ES-I3 (cell line): ENCODE data around the gene MPP1.

Experiments used
- H3K36me3 ChIP-seq: 2 replicates; pipeline ENCODE4 v1.6.1; 2013; ENCODE audit warnings: mild to moderate bottlenecking, low read length, control low read depth, moderate library complexity; ENCODE audit not compliant: insufficient read depth
- H3K4me1 ChIP-seq: 2 replicates; pipeline ENCODE4 v1.6.1; 2013; ENCODE audit warnings: mild to moderate bottlenecking, control low read depth, low read length; ENCODE audit not compliant: insufficient read depth
- H3K9ac ChIP-seq: 2 replicates; pipeline ENCODE4 v1.6.1; 2013; ENCODE audit warnings: low read depth, mild to moderate bottlenecking, low read length, moderate library complexity
- H3K9me3 ChIP-seq: 2 replicates; pipeline ENCODE4 v1.6.1; 2013; ENCODE audit warnings: mild to moderate bottlenecking, low read length, moderate library complexity; ENCODE audit not compliant: control insufficient read depth, insufficient read depth

MPP1 gene

DNA sequence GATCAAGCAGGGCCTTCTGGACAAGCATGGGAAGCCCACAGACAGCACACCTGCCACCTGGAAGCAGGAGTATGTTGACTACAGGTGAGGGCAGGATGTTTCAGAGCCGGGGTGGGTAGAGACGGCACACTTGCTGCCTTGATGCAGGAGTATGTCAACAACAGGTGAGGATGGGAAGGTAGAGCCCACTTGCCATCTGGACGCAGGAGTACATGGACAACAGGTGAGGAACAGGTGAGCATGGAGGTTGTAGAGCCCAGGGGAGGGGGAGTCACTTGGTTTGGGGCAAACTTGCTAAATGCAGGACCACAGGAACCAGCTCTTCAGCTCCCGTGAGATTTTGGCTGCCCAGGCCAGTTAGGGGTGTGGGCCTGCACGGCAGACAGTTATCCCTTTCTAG is 30.7 kb downstream of the MPP1 start:
- Histone ChIP-seq H3K9me3 (no peaks in the 10 kb centered on the region; the same call in 1 of the 2 replicates), H3K36me3 (peaks cover 32% of the 10 kb centered on the region), H3K9ac (no peak overlapping the region), H3K4me1 (no peaks in the 10 kb centered on the region)

DNA sequence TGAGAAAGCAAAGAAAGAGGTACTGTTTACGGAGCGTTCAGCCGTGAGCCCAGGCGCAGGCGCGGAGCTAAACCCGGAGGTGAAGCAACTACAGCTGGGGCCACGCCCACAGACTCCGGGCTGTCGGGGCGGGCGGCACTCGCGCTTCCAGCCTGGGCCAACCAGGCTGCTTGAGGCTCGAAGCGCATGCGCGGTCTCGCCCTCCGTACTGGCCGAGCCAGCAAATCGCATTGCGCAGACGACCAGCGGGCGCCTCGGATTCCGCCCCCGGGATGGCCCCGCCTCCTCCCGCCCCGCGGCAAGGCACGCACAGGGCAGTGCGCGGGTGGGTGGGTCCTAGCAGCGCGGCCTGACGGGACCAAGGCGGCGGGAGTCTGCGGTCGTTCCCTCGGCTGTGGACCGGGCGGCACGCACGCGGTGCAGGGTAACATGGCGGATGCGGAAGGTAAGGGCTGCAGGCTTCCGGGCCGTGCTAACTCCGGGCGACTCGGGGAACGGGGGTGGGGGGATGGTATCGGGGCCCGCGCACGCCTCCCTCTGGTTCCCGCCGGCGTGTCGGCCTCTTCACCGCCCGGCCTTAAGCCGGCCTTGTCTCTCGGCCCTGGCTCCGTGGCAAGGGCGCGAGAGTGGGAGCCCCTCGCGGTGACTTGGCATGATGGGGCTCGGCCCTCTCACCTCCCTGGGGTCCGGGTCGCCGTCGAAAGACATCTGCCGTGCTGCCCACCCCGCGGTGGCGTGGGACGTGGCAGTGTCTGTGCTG is 42.6 kb downstream of the MPP1 start, which contains the start of gene DKC1:
Gene DKC1, plus strand, starts transcription at position 328 of the 760 bp plus-strand sequence. Its CDS starts 102 bp downstream, at position 430.
- Histone ChIP-seq H3K4me1 (no peaks in the 10 kb centered on the region; the same call in 1 of the 2 replicates), H3K9me3 (no peaks in the 10 kb centered on the region), H3K9ac (peak within 1 kb of the TSS; percentile 69)

DNA sequence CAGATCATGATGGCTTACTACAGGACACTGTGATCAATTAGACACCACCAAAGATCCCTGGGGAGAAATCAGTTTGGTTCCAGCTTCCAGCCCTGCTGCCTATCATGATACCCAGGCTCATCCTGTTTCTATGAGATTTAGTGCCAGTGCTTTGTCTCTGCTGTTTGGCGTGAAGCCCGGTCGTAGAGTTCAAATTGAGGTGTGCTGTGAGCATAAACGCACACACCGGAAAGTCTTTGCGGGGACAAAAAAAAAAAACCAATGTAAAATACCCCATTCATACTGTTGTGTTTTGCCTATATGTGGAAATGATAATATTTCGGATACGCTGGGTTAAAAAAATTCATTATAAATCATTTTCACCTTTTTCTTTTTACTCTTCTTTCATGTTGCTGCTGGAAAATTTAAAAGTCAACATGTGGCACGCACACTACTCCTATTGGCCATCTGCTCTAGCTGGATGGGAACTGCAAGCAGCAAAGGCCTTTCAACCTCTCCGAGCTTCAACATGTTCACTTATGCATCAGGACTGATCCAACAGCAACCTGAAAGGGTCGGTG is 43.2 kb downstream of the MPP1 start:
- H3K4me1 ChIP-seq, result no peaks in the 10 kb centered on the region; the same call in 1 of the 2 replicates

More for the DNA sequence above, 42.6 kb downstream of the MPP1 start, which contains the start of gene DKC1:
- peaks cover 27% of the 10 kb centered on the region for H3K36me3 ChIP-seq

DNA sequence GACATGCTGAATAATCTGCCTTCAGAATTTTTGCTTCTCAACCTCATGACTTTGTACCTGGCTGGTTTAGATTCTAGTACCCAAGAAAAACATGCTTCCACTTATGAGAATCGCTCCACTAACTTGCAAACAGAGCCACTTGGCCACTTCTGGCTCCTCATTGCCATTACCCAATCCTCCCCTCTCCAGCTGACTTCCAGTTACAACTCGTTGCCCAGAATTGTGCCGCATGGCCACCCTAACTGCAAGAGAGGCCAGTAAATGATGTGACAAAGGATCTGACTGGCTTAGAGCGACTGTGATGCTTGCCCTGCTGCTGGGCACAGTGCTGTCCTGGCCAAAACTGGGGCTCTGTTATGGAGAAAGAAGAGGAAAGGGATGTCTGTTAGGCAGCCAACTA is 46.6 kb downstream of the MPP1 start:
- H3K9me3 ChIP-seq, result no peaks in the 10 kb centered on the region
- no peaks in the 10 kb centered on the region; the same call in 1 of the 2 replicates for H3K4me1 ChIP-seq
- H3K36me3 ChIP-seq, result no peaks in the 10 kb centered on the region
- no peak overlapping the region for H3K9ac ChIP-seq

More for the DNA sequence above, 43.2 kb downstream of the MPP1 start:
- Histone ChIP-seq H3K9ac (peak overlapping the region; percentile 69), H3K9me3 (no peaks in the 10 kb centered on the region), H3K36me3 (peaks cover 21% of the 10 kb centered on the region)

DNA sequence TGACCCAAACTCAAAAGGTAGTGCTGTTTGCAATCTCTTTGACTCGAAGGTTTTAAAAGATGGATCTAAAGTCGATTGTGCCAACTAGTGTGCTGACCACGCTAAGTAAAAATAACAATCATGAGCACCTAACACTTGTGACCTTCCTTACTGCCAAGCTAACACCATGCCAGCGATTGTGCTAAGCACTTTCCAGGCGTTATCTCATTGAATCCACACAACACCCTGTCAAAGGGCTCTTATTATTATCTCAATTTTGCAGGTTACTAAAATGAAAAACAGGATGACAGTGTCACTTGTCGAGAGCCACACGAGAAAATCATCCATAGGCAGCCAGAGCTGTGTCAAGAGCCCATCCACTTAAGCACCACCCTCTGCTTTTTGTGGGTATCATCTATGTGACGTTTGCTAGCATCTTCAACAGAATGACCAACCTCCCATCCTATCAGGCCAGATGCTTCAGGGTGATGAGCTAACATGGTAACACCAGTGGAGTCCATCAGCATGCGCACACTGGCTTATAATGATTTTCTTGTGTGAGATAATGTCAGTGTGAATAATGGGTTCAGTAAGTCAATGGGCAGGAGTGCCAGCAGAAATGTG is 53.5 kb downstream of the MPP1 start:
- Histone ChIP-seq H3K36me3 (no peaks in the 10 kb centered on the region), H3K4me1 (no peaks in the 10 kb centered on the region), H3K9me3 (no peaks in the 10 kb centered on the region), H3K9ac (no peak overlapping the region)

DNA sequence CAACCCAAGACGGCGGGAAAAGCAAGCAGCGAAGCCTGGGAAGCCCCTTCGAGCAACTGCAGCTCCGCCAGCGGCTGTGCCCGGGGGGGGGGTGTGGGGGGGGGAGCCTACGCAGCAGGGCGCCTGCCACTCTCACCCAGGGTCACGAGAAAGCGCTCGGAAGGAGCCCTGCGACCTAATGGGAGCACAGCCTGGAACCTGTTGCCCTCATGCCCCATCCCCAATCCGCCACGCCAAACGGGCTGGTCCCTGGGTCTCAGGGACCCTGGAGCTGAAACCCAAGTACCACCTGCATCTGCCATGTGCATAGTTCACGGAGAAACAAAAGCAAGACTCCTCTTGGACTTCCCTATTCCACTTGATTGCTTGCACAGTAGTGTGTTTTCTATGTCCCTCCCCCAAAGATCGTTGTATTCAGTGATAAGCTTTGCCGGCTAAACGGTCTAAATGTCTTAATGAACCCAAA is 54.0 kb downstream of the MPP1 start:
- no peaks in the 10 kb centered on the region for H3K36me3 ChIP-seq
- no peaks in the 10 kb centered on the region for H3K4me1 ChIP-seq
- H3K9me3 ChIP-seq, result no peaks in the 10 kb centered on the region
- peak overlapping the region; percentile 38; the same call in 1 of the 2 replicates for H3K9ac ChIP-seq

DNA sequence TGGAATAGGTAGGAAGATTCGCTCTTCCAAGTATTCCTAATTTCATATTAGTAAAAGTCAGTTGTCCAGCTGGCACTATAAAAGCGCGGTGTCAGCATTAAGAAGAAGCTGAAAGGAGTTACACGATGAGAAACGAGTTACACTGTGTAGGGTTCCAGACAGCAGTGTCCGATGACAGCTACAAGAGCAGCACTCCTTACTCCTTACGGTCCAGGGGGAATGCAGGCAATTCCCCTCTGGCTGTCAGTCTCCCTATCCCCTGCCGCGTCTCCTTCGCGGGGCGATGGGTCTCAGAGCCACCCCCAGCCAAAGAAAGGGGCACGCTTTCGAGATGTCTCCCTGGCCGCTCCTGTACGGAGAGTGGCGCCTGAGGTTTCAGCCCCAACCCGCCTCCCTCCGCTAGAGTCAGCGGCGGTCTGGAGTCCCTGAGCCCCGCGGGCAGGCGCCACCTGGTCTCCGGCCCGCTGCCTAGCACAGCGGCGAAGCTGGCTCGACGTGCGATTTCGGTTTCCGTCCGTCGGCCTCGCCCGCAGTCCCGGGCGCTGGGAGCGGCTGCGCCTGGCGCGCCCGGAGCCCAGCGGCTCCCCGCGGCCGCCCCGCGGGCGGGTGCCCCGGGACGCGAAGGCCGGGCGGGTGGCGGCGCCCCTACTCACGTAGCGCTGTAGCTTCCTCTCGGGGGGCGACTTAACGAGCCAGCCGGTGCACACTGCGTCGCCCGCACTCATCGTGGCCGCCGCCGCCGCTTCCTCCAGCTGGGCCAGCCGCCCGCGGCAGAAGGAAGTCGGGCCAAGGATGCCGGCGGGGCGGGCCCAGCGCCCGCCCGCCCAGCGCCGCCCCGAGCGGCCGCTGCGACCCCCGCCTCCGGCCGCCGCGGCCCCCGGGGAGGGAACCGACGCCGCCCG is 54.7 kb downstream of the MPP1 start, which contains the start of gene GAB3:
Gene GAB3, minus strand, starts transcription at position 777 of the 902 bp plus-strand sequence. Its CDS starts 52 bp downstream, at position 725.
- Histone ChIP-seq H3K9ac (peak within 1 kb of the TSS; percentile 38; the same call in 1 of the 2 replicates), H3K9me3 (no peaks in the 10 kb centered on the region), H3K36me3 (no peaks in the 10 kb centered on the region), H3K4me1 (no peaks in the 10 kb centered on the region)

DNA sequence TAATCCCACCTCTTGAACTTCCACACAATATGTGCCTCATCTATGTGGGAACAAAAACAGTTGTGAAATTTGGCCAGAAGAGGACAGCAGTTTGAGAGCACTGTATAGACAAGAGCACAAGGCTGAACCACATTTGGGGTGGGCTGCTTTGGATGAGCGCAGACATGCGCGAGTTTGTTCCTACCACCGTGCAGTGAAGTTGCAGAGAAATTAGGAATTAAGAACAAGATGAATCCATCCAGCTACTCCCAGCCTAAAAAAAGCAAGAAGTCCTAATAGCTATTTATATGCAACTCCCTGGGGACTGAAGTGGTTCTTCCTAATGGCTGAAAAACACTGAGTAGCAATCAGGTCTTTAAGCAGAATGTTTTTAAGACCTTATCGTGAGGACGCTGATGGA is 55.4 kb downstream of the MPP1 start:
- no peaks in the 10 kb centered on the region for H3K36me3 ChIP-seq
- no peaks in the 10 kb centered on the region for H3K9me3 ChIP-seq
- no peaks in the 10 kb centered on the region for H3K4me1 ChIP-seq
- peak overlapping the region; percentile 38; the same call in 1 of the 2 replicates for H3K9ac ChIP-seq

DNA sequence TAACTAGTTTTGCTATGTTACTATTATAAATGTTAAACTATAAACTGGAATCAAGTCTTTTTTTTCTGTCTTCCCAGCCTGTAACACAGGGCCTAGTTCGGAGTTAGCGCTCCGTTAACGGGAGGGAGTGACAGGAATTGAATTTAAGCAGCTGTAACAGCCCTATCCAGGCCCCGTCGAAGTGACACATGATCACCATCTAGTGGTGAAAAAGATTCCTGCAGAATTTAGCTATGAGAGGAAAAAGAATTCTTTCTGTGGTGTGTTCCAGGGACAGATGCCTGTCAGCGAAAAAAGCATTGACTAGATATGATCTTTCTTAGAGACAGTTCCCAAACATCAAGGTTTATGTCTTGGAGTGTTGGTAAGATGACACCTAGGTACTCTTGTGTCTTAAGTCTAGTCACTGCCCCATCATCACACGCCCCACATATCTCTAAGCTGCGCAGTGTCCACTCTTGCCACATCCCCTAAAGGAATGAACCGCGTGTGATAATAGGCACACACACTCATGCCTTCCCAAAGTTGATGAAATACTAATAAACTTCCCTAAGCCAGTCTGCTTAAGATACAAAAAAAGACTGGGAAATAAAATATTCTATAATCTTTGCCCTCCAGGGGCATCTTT is 56.5 kb downstream of the MPP1 start:
- no peaks in the 10 kb centered on the region for H3K36me3 ChIP-seq
- no peak overlapping the region for H3K9ac ChIP-seq
- H3K4me1 ChIP-seq, result no peaks in the 10 kb centered on the region
- no peaks in the 10 kb centered on the region for H3K9me3 ChIP-seq

DNA sequence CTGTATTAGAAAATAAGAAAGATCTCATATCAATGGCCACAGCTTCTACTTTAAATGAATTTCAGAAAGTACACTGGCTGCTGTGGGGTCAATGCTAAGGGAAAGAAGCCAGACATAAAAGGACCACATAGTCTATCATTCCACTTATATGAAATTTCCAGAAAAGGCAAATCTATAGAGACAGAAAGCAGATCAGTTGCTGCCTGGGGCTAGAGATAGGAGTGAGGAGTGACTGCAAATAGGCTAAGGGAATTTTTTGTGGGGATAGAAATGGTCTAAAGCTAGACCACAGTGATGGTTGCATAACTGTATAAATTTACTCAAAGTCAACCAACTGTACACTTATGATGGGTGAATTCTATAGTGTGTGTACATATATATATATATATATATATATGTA is 62.7 kb downstream of the MPP1 start:
- Histone ChIP-seq H3K4me1 (no peaks in the 10 kb centered on the region; the same call in 1 of the 2 replicates), H3K36me3 (no peaks in the 10 kb centered on the region), H3K9me3 (no peaks in the 10 kb centered on the region), H3K9ac (no peak overlapping the region)

DNA sequence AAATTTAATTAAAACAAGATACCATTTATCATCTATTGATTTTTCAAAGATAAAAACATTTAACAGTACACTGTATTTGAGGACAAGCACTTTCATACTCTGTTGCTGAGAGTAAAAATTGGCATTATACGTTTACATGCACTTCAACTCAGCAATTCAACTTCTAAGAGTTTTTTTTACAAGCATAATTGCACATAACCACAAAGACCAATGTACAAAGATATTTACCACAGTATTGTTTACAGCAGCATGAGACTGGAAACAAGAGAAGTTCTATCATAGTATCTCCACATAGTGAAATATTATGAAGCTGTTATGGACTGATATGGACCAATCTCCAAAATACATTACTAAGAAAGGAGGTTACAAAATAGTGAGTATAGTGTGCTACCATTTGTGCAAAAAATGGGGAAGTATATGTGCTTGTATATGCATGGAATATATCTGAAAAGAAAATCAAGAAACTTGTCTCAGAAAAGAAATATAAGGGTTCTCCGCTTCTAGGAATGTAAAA is 65.3 kb downstream of the MPP1 start:
- no peak overlapping the region for H3K9ac ChIP-seq
- no peaks in the 10 kb centered on the region for H3K36me3 ChIP-seq
- H3K9me3 ChIP-seq, result no peaks in the 10 kb centered on the region
- H3K4me1 ChIP-seq, result no peaks in the 10 kb centered on the region; the same call in 1 of the 2 replicates

DNA sequence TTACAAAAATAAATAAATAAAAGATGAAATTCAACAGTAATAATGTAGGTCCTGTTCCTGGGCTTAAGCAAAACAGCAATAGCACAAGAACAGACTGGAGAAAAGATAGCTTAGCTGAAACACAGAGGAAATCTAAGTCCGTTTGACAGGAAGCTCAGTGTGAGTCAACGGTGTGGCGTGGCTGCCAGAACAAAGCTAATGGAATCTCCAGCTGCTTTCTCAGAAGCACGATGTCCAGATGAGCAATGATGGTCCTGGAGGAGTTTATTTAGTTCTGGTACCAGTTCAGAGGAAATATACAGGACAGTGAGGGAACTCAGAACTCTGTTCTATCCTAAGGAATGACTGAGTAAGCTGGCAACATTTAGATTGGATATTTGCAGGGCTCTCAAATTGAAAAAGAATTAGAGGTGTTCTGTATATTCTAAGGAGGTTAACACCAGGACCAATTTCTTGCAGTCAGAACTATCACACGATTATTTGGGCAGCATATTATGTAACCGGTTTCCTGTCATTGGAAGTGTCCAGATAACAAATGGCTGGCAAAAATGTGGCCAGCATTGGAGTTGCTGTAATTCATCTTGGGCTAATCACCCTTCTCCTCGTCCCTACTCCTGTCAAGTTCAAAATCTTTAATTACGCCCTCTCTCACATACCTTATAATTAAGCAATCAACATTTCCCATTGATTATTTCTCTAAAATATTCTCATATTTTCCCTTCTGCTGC is 67.1 kb downstream of the MPP1 start:
- Histone ChIP-seq H3K36me3 (no peaks in the 10 kb centered on the region), H3K4me1 (peaks cover under 1% of the 10 kb centered on the region; the same call in 1 of the 2 replicates), H3K9ac (no peak overlapping the region), H3K9me3 (no peaks in the 10 kb centered on the region)

DNA sequence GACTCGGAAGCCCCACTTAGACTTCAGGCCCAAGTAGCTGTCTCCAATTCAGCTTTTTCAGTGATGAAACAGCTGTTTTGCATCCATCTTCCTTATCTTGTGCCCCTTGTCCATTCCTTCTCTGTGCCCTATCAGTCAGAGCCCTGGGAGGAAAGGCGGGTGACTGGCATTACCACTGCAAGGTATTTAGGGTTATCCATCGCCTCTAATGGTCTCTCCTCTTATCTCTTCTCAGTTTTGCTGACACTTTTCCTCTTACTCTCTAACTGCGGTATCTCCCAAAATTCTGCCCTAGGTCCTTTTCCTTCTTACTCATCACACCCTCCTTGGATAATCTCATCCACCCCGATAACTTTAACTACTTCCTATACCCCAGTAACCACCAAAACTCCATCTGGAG is 68.1 kb downstream of the MPP1 start:
- Histone ChIP-seq H3K9me3 (no peaks in the 10 kb centered on the region), H3K4me1 (peaks cover 6% of the 10 kb centered on the region)

More for the DNA sequence above, 68.1 kb downstream of the MPP1 start:
- Histone ChIP-seq H3K9ac (no peak overlapping the region), H3K36me3 (no peaks in the 10 kb centered on the region)
